ENCODE results near the gene TPCN1.
"Not testable (repeated sequence)": the region's sequence is repeated elsewhere in the genome, so short reads cannot be mapped to it uniquely, and the experiment has no call there.

The TPCN1 gene

DNA sequence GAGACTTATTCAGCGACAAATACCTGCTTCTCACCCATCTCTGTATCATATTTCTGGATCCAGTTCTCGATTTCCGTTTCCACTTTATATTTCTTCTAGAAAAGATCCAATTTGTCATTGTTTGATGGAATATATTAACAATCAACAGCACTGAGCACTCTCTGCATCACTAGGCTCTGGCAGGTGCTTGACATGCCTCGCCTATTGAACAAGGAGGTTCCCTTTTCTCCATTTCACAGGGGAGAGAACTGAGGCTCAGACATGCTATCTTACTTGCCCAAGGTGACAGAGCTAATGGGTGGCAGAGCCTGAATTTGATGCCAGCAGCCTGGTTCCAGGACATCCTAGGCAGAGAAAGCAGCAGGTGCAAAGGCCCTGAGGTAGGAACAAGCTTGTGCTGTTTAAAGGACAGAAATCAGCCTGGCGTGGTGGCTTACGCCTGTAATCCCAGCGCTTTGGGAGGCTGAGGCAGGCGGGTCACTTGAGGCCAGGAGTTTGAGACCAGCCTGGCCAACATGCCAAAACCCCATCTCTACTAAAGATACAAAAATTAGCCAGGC lies 23.7 kb upstream of the TPCN1 start:
- DNase-seq = no peak

DNA sequence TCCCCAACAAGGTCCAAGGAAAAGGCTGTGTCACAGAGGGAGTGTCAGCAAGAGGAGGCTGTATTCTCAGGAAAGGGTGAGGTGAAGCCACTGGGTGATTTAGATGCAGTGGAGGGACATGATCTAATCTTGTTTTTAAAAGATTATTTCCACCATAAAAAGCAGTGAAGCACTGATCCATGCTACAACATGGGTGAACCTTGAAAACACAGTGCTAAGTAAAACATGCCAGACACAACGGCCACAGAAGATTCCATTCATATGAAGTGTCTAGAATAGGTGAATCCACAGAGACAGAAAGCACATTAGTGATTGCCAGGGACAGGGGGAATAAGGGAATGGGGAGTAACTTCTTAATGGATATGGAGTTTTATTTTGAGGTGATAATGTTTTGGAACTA lies 23.0 kb upstream of the TPCN1 start:
- DNase-seq = no peak

DNA sequence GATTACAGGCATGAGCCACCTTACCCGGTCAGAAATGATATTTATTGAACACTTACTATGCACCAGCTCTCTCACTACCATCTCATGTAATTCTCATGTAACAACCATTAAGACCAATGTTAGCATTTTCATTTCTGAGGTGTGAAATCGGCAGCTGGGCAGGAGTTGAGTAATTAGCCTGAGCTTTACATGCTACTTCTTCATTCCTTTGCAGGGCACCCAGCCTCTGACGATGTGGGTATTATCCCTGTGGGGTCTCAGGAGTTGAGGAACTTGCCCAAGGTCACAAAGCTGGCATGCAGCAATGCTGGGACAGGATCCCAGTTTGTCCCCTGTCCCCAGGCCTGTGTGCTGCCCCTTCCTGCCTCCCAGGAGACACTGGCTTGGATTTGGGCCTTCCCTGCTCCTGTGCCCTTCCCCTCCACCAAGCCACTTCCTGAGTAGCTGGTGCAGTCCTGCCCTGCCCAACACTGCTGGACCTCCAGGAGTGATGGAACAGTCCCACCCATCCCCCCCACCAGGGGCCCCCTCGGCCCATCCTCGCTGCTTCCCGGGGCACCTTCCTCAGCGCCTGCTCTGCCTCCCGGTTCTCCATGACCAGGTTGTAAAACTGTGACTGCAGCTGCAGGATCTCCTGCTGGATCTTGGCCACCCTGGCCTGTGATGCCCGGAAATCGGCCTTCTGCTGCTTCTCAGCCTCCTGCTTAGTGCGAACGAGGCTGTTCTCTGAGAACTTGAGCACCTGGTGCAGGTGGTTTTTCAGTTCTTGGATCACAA lies 21.1 kb upstream of the TPCN1 start:
- DNase-seq = no peak

DNA sequence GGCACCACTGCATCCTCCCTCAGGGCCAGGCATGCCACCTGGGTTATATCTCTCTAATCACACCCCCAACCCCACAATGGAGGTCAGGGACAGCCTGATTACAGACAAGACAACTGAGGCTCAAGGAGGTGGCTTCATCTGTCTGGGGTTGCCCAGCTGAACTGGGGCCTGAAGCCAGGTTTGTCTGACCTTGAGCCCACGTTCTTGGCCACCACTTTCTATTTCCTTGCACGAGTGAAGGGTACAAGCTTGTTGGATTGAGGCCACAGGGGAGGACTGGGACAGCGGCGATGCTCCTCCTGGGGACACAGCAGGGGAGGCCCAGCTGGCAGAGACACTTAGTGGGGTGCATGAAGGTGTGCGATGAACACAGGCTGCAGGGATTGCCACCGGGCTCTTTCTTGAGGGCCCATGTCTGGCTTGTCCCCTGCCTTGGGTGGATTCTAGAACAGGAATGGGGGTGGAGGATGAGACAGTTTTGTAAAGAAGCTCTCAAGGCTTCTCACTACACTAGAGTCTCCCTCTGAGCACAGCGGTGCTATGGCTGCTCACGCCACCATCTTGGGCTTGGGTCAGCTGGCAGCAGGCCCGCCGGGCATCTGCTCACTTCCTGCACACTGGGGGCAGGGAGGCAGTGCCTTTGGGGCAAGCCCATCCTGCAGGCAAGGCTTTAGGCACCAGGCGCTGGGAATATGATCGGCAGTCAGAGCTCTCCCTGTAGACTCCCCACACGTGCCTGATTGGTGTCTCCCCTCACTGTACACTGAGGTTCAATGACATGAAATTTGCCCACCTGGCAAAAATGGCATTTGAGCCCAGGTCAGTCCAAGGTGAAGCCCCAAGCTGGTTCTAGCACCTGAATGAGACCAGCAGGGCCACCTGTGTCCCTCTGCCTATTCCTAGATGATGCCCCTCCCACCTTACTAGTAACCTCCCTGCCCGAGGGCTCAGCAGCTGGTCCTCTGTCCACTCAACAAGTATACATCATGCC lies 19.8 kb upstream of the TPCN1 start:
- no peak for DNase-seq

GRCh38 chr12:113202300-113203075 lies 18.8 kb upstream of the TPCN1 start:
- DNase-seq = no peak

GRCh38 chr12:113203852-113204760 lies 17.2 kb upstream of the TPCN1 start:
- no peak for DNase-seq

DNA sequence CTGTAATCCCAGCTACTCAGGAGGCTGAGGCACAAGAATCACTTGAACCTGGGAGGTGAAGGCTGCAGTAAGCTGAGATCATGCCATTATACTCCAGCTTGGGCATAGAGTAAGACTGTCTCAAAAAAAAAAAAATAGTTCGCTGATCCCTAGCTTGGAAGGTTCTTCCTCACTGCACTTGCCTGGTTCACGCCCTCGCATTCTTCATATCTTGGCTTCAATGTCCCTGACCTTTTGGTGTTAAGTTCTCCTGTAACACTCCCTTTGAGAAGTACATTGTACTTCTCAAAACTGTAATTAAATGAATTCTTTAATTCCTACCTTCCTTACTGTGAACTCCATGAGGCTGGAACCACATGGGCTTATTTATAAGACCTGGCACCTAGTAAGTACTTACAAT lies 16.5 kb upstream of the TPCN1 start:
- no peak for DNase-seq

- not testable (repeated sequence) for DNase-seq
Observed at GRCh38 chr12:113206802-113207201, 14.5 kb upstream of the TPCN1 start.

DNA sequence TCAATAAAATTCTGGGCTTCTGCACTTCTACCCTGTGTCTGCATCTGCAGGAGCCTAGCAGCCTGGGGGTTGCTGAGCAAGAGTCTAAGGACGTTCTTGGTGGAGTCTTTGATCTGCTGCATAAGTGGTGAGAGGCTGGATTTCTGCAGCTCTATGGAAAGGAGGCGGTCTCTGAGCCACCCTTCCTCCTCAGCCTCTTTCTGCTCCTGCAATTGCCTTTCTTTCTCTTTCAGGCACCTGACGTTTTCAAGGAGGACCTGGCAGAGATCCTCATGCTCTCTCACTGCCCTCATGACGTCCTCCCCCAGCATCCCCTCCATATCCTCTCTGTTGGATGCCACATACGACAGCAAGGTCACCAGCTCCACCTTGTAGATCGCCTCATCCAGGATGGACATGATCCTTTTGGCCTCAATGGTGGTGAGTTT lies 13.6 kb upstream of the TPCN1 start:
- no peak for DNase-seq

DNA sequence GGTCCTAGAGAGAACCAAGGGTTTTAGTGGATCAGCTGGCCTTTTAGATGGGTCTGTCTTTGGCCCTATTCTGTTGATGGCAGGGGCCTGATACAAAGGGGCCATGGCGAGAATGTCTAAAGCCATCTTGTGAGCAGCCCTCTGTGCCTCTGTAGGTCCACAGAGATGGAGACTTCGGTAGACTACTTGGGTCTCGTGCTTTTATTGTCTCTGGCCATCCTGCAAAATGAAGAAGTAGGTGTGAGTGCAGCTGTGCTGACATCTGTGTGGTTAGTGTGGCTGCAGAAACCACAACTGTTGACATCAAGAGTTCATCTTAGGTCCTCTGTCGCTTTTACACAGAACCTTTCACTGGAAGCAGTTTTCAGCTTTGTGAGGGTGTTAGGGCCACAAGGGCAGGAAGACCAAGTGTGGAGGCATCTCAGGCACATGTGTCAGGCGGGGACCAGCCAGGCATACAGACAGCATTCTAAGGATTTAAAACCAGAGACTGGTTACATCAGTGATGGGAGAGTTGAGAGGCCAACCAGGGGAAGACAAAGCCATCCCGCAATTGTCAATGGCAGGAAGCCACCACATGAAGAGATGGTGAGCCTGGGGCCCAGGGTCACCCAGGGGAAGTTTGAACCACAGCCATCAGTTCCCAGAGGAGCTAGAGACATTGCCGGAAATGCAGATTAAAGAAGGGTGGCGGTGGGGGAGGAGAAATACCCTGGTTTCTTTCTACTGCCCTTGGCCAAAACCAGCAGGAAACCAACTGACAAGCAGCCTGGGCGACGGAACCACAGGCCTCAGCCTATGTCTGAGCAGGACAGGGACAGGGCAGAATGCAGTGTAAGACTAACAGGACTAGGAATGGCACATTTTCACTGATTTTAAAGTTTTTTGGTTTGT lies 13.0 kb upstream of the TPCN1 start:
- DNase-seq = no peak

DNA sequence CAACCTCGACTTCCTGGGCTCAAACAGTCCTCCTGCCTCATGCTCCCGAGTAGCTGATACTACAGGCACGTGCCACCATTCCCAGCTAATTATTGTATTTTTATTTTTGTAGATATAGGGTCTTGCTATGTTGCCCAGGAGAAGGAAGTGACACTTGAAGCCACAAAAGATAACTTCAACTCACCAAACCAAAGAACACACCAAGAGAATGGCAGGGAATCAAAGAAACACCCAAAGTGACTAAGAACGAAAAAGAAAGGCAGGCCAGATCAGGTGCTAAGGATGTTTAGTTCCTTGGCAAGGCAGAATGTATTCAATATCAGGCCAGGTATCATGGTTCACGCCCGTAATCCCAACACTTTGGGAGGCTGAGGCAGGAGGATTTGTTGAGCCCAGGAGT lies 10.1 kb upstream of the TPCN1 start:
- no peak for DNase-seq

DNA sequence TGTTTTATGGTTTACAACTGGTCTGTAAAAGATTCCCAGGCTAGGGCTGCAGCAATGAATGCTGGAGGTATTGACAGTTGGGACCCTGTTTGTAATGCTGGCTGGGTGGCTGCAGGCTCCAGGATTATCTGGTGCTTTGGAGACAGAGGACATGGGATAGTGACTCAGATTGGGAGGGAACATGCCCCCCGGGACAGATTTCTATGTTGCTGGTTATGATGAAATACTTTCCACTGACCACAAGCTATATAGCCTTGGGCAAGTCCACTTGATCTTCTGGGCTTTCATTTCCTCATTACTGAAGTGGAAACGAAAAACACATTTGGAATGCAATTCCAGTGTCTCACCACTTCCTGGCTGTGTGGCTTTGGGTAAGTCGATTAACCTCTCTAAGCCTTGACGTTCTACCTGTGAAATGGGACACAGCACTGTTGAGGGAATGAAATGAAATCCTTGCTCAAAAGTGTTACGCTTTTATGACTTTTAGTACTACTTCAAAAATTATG lies 6.3 kb upstream of the TPCN1 start:
- no peak for DNase-seq

GRCh38 chr12:113216027-113216426 lies 5.2 kb upstream of the TPCN1 start:
- DNase-seq = no peak

DNA sequence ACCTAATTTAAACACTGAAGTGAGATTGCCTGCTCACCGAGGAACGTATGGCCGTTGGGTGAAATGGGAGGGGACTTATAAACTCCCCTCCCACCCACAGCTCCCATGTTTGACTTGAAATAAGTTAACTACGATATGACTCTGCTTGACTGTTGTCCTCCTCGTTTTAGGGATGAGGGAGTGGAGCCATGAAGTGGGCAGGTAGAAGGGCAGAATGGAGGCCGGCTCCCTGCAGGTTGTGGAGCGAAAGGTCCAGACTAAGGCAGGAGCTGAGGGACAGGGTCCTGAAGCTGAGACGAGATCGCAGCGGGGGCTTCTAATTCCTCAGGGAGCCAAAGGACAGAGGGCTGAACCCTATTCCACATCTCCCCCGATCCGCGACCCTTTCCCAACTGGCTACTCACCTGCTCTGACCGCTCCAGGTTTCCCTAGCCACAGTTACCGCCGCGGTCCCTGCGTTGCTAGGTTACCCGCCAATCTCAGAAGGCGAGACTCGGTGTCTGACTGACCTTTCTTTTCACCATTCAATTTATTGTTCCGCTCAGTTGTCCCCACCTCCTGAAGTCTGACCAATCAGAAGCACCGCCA lies 577 bp upstream of the TPCN1 start:
- DNase-seq = no peak

DNA sequence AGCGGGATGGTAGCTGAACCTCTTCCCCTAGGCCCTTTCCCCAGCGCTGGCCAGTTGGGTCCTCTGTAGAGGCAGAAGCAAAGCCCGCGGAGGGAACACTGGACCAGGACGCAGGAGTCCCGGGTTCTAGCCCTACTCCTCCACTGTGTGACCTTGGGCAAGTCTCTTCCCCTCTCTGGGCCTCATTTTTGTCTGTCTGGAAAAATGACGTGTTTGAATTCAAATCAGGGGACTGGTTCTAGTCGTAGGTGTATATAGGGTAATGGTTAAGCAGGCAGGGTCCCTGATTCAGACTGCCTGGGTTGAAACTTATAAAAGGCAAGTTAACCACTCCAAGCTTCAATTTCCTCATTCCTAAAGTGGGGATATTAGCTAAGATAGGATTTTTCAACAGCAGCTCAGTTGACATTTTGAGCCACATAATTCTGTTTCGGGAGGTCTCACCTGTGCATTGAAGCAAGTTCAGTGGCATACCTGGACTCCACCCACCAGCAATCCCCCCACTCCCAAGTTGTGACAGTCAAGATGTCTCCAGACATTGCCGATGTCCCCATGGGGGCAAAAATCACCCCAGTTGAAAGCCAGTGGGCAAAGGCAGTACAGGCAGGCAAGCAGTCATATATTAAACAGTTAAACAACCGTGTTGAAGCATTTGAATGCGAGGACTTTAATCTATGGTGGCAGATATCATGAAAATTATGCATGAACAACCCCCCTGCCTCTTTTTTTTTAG lies 899 bp downstream of the TPCN1 start:
- peak in 1 of 2 experiments; percentile 40 for DNase-seq

DNA sequence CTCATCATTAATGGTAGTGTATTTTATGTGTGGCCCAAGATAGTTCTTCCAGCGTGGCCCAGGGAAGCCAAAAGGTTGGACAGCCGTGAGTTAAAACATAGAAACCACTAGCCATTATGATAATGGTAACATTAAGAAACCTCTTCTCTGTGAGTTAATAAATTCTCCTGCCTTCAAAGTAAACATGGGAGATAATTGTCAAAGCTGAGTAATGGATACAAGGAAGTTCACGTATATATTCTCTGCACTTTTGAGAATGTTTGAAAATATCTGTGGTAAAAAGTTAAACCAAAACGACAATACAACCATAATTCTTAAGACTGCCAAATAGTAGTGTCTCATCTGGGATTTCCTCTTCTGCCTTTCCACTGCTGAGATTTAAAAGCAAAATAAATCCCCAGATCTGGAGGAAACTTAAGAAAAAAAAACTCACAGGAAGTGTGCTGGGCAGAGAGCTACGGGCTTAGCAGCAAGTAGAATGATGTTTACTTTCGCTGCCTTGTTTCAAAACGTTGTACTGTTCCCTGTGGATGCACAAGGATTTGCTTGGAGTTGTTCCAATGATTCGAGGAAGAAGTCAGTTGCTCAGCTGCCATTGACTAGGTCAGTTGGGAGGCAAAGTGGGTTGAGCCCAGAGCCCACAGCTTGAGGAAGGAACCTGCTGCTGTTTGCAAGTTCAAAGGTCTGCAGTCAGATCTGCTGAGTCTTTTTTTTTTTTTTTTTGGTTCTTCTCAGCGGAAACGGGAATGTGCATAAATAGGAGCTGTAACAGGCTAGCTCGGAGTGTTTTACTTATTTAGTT lies 1.7 kb downstream of the TPCN1 start:
- DNase-seq = peak; percentile 47 to 56

GRCh38 chr12:113224955-113225354 lies 3.7 kb downstream of the TPCN1 start:
- no peak for DNase-seq
